ENCODE results near the gene SPACA9. TPM values are rescaled to one million over a fixed set of nuclear protein-coding genes. Genes with fewer than 3 reads are reported as not detected.

The SPACA9 gene
- total RNA-seq, 1 experiment from 2014 or later, result 1.3 TPM

DNA sequence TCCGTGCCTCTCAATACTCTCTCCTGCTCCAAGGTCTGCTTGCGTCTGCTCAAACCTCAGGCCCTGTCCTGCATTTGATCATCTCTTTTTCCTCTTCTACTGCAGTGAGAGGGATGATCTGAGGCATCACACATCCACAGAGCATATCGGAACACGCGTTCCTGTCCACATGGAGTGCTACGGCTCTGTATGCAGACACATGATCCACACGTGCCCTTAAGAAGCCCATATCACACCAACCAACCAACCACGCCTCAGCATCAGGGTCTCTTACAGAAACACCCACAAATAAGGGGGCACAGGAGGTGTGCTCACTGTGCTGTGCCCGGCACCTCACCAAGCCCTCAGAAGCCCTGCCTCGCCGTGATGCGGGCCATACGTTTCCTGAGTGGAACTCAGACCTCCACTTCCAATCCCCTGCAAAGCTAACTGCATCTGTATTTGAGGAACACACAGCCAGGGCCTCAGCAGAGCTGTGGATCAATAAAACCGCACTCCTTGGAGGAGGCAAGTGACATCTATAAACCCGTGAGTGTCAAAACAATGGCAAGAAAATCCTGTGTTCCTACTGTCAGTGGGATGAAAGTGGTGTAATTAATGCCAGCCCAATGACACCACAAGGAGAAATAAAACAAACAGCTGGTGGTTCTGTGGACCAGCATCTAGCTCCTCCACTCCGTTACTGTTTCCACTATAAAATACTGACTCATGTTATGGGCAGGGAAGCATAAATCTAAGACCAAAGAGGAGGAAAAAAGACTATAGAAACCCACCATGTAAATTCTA lies 41.0 kb upstream of the SPACA9 start:
- Histone ChIP-seq H3K79me2 (ENCODE audit: insufficient read depth, low read length) (no peaks in the 10 kb centered on the region), H2BK12ac (ENCODE audit: insufficient read length, low read depth, low read length) (no peak overlapping the region), H3K23me2 (ENCODE audit: insufficient read length, low read depth, low read length, poor library complexity, severe bottlenecking) (no peaks in the 10 kb centered on the region), H3K27me3 (ENCODE audit: insufficient read depth, low read length) (no peaks in the 10 kb centered on the region), H3K23ac (ENCODE audit: insufficient read length, low read depth, low read length) (no peak overlapping the region), H3K56ac (ENCODE audit: insufficient read length, low read depth, low read length) (no peak overlapping the region), H3K4me1 (ENCODE audit: insufficient read depth, low read length) (peaks cover under 1% of the 10 kb centered on the region; the same call in 1 of the 2 replicates), H3K9me3 (ENCODE audit: control insufficient read depth, low read depth, low read length) (no peaks in the 10 kb centered on the region), H2BK20ac (ENCODE audit: low read depth, low read length, poor library complexity, severe bottlenecking) (no peak overlapping the region), H3K4me2 (ENCODE audit: insufficient read depth, insufficient read length, low read length) (no peak overlapping the region), H3K27ac (ENCODE audit: insufficient read length, low read depth, low read length) (no peak overlapping the region), H3K9ac (ENCODE audit: extremely low read depth, insufficient read length, low read length) (no peak overlapping the region), H4K8ac (replicated peaks; ENCODE audit: insufficient read length, low read depth, low read length) (no peak overlapping the region), H4K20me1 (ENCODE audit: control insufficient read depth, insufficient read depth, insufficient read length) (no peaks in the 10 kb centered on the region), H2AK5ac (ENCODE audit: insufficient read length, low read length) (no peak overlapping the region), H3K14ac (ENCODE audit: insufficient read depth, low read length) (no peak overlapping the region; the same call in 1 of the 2 replicates), H2BK15ac (ENCODE audit: low read depth, low read length) (no peak overlapping the region), H3K18ac (ENCODE audit: insufficient read length, low read depth, low read length) (no peak overlapping the region), H3K4ac (ENCODE audit: low read depth, low read length) (no peak overlapping the region), H3K79me1 (ENCODE audit: insufficient read depth, low read depth, low read length, poor library complexity, severe bottlenecking) (no peaks in the 10 kb centered on the region), H4K91ac (ENCODE audit: insufficient read length, low read depth, low read length) (no peak overlapping the region), H3T11ph (ENCODE audit: low read length) (no peak overlapping the region), H2AFZ (ENCODE audit: low read length) (no peak overlapping the region), H2BK120ac (ENCODE audit: low read depth, low read length, poor library complexity, severe bottlenecking) (no peak overlapping the region), H2BK5ac (ENCODE audit: insufficient read length, low read length) (no peak overlapping the region), H4K5ac (ENCODE audit: insufficient read length, low read depth, low read length) (no peak overlapping the region)
- H3K4me1 Mint-ChIP-seq, result peaks cover 9 to 10% of the 10 kb centered on the region in 2 experiments
- no peaks in the 10 kb centered on the region for H3K36me3 Mint-ChIP-seq (ENCODE audit: insufficient read depth in 1 of 3, low read depth in 3 of 3)
- DNase-seq, result no peak
- H3K9me3 Mint-ChIP-seq, result no peaks in the 10 kb centered on the region
- H3K4me3 Mint-ChIP-seq, result no peak overlapping the region
- no CpG with 5 or more reads among the region's 16 CpGs for WGBS (ENCODE audit: extremely low coverage, insufficient read length, low lambda C conversion rate)
- H3K27ac Mint-ChIP-seq, result no peak overlapping the region
- peaks cover 3% of the 10 kb centered on the region for H3K27me3 Mint-ChIP-seq (ENCODE audit: low read depth)
- TF ChIP-seq, protein P1, sequence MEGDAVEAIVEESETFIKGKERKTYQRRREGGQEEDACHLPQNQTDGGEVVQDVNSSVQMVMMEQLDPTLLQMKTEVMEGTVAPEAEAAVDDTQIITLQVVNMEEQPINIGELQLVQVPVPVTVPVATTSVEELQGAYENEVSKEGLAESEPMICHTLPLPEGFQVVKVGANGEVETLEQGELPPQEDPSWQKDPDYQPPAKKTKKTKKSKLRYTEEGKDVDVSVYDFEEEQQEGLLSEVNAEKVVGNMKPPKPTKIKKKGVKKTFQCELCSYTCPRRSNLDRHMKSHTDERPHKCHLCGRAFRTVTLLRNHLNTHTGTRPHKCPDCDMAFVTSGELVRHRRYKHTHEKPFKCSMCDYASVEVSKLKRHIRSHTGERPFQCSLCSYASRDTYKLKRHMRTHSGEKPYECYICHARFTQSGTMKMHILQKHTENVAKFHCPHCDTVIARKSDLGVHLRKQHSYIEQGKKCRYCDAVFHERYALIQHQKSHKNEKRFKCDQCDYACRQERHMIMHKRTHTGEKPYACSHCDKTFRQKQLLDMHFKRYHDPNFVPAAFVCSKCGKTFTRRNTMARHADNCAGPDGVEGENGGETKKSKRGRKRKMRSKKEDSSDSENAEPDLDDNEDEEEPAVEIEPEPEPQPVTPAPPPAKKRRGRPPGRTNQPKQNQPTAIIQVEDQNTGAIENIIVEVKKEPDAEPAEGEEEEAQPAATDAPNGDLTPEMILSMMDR (conservative IDR thresholded peaks at IDR 0.05), result no peak

Measured in H9 (cell line).